SK-N-SH treated with all-trans-retinoic acid at 6 μM for 48 hours (cell line): Measurements from ENCODE around the gene DCUN1D5.

ENCODE experiments used
- ATAC-seq: fragments of 200-7000 bp; cut with Tn5 transposase; 3 replicates; pipeline ENCODE4 v1.9.1; 2020; ENCODE audit warnings: mild to moderate bottlenecking, moderate library complexity
- ARNTL ChIP-seq: fragments of 450-650 bp; formaldehyde crosslinking; IDR thresholded peaks from 2 replicates; pipeline ENCODE4 v1.5.0; 2020; ENCODE audit warnings: low read depth, mild to moderate bottlenecking, moderate library complexity, borderline replicate concordance
- CREB5 ChIP-seq: fragments of 250-450 bp; sonication (Bioruptor Pico); IDR thresholded peaks from 2 replicates; pipeline ENCODE4 v1.5.1; 2020; ENCODE audit warnings: low read depth, mild to moderate bottlenecking, moderate library complexity
- CSDC2 ChIP-seq: fragments of 250-450 bp; sonication (Bioruptor Pico); IDR thresholded peaks from 2 replicates; pipeline ENCODE4 v1.5.0; 2020; ENCODE audit warnings: mild to moderate bottlenecking, moderate library complexity
- CSRNP3 ChIP-seq: fragments of 250-450 bp; sonication (Bioruptor Pico); IDR thresholded peaks from 2 replicates; pipeline ENCODE4 v1.5.1; 2021; ENCODE audit warnings: mild to moderate bottlenecking, moderate library complexity
- ESRRG ChIP-seq: fragments of 250-450 bp; sonication (Bioruptor Pico); IDR thresholded peaks from 2 replicates; pipeline ENCODE4 v1.6.1; 2021; ENCODE audit warnings: mild to moderate bottlenecking
- OSR1 ChIP-seq: fragments of 250-450 bp; sonication (Bioruptor Pico); IDR thresholded peaks from 2 replicates; pipeline ENCODE4 v1.8.0; 2022; ENCODE audit warnings: moderate library complexity, mild to moderate bottlenecking, inconsistent platforms
- PATZ1 ChIP-seq: fragments of 250-450 bp; sonication (Bioruptor Pico); IDR thresholded peaks from 2 replicates; pipeline ENCODE4 v1.8.0; 2020; ENCODE audit warnings: mild to moderate bottlenecking, moderate library complexity, borderline replicate concordance
- PPARA ChIP-seq: fragments of 250-450 bp; sonication (Bioruptor Pico); IDR thresholded peaks from 2 replicates; pipeline ENCODE4 v1.5.0; 2020; ENCODE audit warnings: mild to moderate bottlenecking, borderline replicate concordance
- RARB ChIP-seq: fragments of 250-450 bp; sonication (Bioruptor Pico); IDR thresholded peaks from 2 replicates; pipeline ENCODE4 v1.8.0; 2021; ENCODE audit warnings: mild to moderate bottlenecking, moderate library complexity
- SNAI2 ChIP-seq: fragments of 250-450 bp; sonication (Bioruptor Pico); IDR thresholded peaks from 2 replicates; pipeline ENCODE4 v1.5.0; 2020; ENCODE audit warnings: mild to moderate bottlenecking, moderate library complexity
- TCF4 ChIP-seq: fragments of 250-450 bp; sonication (Bioruptor Pico); IDR thresholded peaks from 2 replicates; pipeline ENCODE4 v1.8.0; 2021; ENCODE audit warnings: mild to moderate bottlenecking, moderate library complexity, borderline replicate concordance
- TOX ChIP-seq: fragments of 250-450 bp; sonication (Bioruptor Pico); IDR thresholded peaks from 2 replicates; pipeline ENCODE4 v1.8.0; 2021; ENCODE audit warnings: mild to moderate bottlenecking, moderate library complexity, borderline replicate concordance
- TSHZ2 ChIP-seq: fragments of 250-450 bp; sonication (Bioruptor Pico); IDR thresholded peaks from 2 replicates; pipeline ENCODE4 v1.5.0; 2020; ENCODE audit warnings: mild to moderate bottlenecking, moderate library complexity
- ZC3H10 ChIP-seq: fragments of 250-450 bp; sonication (Bioruptor Pico); IDR thresholded peaks from 2 replicates; pipeline ENCODE4 v1.5.1; 2021; ENCODE audit warnings: mild to moderate bottlenecking, moderate library complexity
- ZFP3 ChIP-seq: fragments of 250-450 bp; sonication (Bioruptor Pico); IDR thresholded peaks from 2 replicates; pipeline ENCODE4 v1.5.0; 2020; ENCODE audit warnings: mild to moderate bottlenecking, moderate library complexity
- ZNF565 ChIP-seq: fragments of 450-650 bp; formaldehyde crosslinking; conservative IDR thresholded peaks from 2 replicates; pipeline ENCODE4 v1.5.0; 2020; ENCODE audit warnings: low read depth, mild to moderate bottlenecking, moderate library complexity
- ZNF70 ChIP-seq: fragments of 450-650 bp; formaldehyde crosslinking; IDR thresholded peaks from 2 replicates; pipeline ENCODE4 v1.5.0; 2020; ENCODE audit warnings: mild to moderate bottlenecking, moderate library complexity
- ZNF8 ChIP-seq: fragments of 450-650 bp; formaldehyde crosslinking; IDR thresholded peaks from 2 replicates; pipeline ENCODE4 v1.5.0; 2020; ENCODE audit warnings: mild to moderate bottlenecking, moderate library complexity
- TF ChIP-seq, protein P1 (sequence below): fragments of 250-450 bp; sonication (Bioruptor Pico); IDR thresholded peaks from 2 replicates; pipeline ENCODE4 v1.8.0; 2021; ENCODE audit warnings: low read depth, mild to moderate bottlenecking, moderate library complexity, borderline replicate concordance

Gene DCUN1D5

DNA sequence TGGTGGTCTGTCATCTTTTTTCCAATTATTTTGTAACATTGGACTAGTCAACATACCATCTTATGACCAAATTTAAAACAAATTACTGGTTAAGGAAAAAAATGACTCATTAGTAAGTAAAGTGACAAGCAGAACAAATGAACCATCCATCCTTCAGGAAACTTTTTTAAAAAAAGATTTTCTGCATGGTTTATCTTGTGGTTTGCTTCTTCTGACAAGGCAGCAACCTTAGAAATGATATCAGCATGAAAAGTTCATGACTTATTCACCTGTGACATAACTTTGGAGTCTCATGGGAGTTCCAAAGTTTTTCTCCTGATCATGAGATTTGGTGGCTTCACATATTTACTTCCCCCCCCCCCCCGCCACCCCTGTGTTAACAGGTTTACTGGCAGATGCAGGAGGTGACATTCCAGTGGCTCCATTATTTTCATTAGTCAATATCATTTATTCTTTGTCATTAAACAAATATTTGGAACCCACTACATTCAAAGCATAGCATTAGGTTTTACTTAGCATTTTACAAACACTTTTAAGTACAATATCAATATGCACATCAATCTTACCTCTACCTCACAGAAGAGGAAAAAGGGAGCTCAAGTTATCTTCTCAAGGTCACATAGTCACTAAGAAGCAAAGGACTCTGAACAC lies 40.7 kb downstream of the DCUN1D5 start:
- ATAC-seq = no peak; the same call in 2 of the 3 replicates
- TF ChIP-seq CSRNP3 (CRISPR knock-in tag) (no peak), PPARA (no peak), ZC3H10 (CRISPR knock-in tag) (no peak), ESRRG (no peak), OSR1 (CRISPR knock-in tag) (no peak), PATZ1 (CRISPR knock-in tag) (no peak), ZNF70 (CRISPR knock-in tag) (no peak), CSDC2 (CRISPR knock-in tag) (no peak), TCF4 (CRISPR knock-in tag) (no peak), RARB (no peak), ZNF565 (CRISPR knock-in tag) (no peak), ARNTL (CRISPR knock-in tag) (no peak), TOX (CRISPR knock-in tag) (no peak)
- TF ChIP-seq, protein P1, sequence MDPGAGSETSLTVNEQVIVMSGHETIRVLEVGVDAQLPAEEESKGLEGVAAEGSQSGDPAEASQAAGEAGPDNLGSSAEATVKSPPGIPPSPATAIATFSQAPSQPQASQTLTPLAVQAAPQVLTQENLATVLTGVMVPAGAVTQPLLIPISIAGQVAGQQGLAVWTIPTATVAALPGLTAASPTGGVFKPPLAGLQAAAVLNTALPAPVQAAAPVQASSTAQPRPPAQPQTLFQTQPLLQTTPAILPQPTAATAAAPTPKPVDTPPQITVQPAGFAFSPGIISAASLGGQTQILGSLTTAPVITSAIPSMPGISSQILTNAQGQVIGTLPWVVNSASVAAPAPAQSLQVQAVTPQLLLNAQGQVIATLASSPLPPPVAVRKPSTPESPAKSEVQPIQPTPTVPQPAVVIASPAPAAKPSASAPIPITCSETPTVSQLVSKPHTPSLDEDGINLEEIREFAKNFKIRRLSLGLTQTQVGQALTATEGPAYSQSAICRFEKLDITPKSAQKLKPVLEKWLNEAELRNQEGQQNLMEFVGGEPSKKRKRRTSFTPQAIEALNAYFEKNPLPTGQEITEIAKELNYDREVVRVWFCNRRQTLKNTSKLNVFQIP (CRISPR knock-in tag) = no peak

DNA sequence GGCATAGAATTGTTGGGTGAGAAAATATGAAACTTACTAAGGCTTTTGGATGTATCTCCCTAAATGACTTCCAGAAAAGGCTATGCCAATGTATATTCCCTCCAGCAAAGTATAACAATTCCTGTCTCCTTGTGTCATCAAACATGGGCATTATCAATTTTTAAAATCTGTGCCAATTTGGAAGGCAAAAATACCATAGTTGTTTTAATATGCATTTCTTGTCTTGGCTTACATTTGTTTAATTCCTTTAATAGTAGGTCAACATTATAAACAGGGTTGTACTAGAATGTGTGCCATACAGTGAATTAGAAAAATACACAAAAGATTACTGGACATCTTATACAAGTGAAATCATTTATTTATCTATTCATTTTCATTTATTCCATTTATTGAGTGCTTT lies 41.6 kb downstream of the DCUN1D5 start:
- no peak for ATAC-seq
- TF ChIP-seq OSR1 (CRISPR knock-in tag) (no peak), CREB5 (CRISPR knock-in tag) (no peak), ZFP3 (no peak), TSHZ2 (no peak), CSRNP3 (CRISPR knock-in tag) (no peak), SNAI2 (no peak), PATZ1 (CRISPR knock-in tag) (no peak), ARNTL (CRISPR knock-in tag) (no peak), ZC3H10 (CRISPR knock-in tag) (no peak), RARB (no peak), ZNF8 (CRISPR knock-in tag) (no peak), ZNF70 (CRISPR knock-in tag) (no peak), CSDC2 (CRISPR knock-in tag) (no peak)
- TF ChIP-seq, protein P1 (CRISPR knock-in tag) = no peak
